ENCODE measurements around the gene SLC38A11.

- no peak for TF ChIP-seq TAF1 (IDR thresholded peaks at IDR 0.05; ENCODE audit: borderline replicate concordance, low read depth, low read length)
- TF ChIP-seq POLR2A (IDR thresholded peaks at IDR 0.05; ENCODE audit: low read depth, low read length), result no peak
- TF ChIP-seq POLR2AphosphoS5 (IDR thresholded peaks at IDR 0.05; ENCODE audit: low read depth, low read length), result no peak
Measured at GRCh38 chr2:164898475-164898874, 56.9 kb downstream of the SLC38A11 start.

Data from GM12892 (cell line).